GM10266 (cell line): ENCODE measurements around the gene ENO1.

Experiments used
- DNase-seq: peaks from one replicate; pipeline ENCODE4 v3.0.0; 2012; ENCODE audit errors: extremely low spot score
- CTCF ChIP-seq: IDR thresholded peaks from 2 replicates; pipeline ENCODE4 v1.5.1; 2012; ENCODE audit warnings: mild to moderate bottlenecking, low read depth; ENCODE audit not compliant: control insufficient read depth, insufficient read depth; ENCODE audit errors: missing control alignments

The ENO1 gene

GRCh38 chr1:8848663-8849386, 29.7 kb downstream of the ENO1 start:
- DNase-seq: peak; percentile 83
- peak; percentile 93 for TF ChIP-seq CTCF

GRCh38 chr1:8847990-8848389, 30.5 kb downstream of the ENO1 start:
- no peak for DNase-seq
- no peak for TF ChIP-seq CTCF

GRCh38 chr1:8846263-8846662, 32.2 kb downstream of the ENO1 start:
- DNase-seq: no peak
- no peak for TF ChIP-seq CTCF

- TF ChIP-seq CTCF: no peak
- no peak for DNase-seq
Measured at GRCh38 chr1:8845104-8846097, 33.1 kb downstream of the ENO1 start.

GRCh38 chr1:8844501-8845006, 33.9 kb downstream of the ENO1 start:
- TF ChIP-seq CTCF: no peak
- no peak for DNase-seq

- DNase-seq: no peak
- TF ChIP-seq CTCF: no peak
Measured at GRCh38 chr1:8841395-8841794, 37.1 kb downstream of the ENO1 start.
